Activated effector memory CD4-positive, alpha-beta T cell treated with Interleukin-2 at 50 U/mL for 16 hours (primary cell): ENCODE measurements around the gene NOP9.

Experiments
- DNase-seq: peaks from one replicate; pipeline ENCODE4 v3.0.0-alpha.2; 2020

Gene NOP9, protein sequence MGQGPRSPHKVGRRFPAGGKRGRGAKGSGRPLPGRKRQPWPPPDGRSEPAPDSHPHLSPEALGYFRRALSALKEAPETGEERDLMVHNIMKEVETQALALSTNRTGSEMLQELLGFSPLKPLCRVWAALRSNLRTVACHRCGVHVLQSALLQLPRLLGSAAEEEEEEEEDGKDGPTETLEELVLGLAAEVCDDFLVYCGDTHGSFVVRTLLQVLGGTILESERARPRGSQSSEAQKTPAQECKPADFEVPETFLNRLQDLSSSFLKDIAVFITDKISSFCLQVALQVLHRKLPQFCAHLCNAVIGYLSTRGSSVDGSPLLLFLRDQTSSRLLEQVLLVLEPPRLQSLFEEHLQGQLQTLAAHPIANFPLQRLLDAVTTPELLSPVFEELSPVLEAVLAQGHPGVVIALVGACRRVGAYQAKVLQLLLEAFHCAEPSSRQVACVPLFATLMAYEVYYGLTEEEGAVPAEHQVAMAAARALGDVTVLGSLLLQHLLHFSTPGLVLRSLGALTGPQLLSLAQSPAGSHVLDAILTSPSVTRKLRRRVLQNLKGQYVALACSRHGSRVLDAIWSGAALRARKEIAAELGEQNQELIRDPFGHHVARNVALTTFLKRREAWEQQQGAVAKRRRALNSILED

DNA sequence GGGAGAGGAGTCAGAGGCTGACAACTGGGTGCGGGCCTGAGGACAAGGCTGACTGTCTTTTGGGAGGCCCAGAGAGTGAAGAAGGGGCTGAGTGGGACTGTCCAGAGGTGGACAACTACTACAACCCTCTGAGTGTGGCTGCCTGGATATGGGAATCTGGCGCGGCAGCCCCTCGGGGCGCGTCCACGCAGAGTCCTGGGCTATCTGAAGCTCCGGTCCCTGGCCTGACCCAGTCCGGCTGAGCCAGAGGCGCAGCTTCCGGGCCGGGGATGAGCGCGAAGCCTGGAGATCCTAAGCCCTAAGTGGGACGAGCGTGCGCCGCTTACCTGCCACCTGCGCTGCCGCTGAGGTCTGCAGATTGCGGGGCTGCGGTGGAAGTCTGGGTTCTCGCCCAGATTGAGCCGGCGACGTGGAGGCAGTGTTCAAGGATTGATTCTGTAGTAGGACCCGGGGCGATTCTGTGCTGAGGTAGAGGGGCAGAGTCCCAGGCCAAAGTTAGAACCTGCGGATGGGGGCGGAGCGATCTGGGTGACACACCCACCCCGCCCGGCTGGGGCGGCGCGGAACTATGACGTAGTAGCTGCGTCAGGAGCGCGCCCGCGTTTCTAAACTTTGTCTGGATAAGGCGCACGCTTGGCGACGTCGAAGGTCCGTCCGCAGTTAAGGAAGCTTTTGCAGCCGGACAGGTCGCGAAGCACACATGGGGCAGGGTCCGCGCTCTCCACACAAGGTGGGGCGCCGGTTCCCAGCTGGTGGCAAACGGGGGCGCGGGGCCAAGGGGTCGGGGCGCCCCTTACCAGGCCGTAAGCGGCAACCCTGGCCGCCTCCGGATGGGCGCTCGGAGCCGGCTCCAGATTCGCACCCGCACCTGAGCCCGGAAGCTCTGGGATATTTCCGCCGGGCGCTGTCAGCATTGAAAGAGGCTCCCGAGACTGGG lies at the start of gene NOP9, which contains the start of gene DHRS1:
TSS of gene NOP9 (plus strand) at position 596 of the 937 bp plus-strand sequence. CDS start at position 701, 105 bp downstream.
TSS of gene DHRS1 (minus strand) at position 526 of the 937 bp plus-strand sequence. CDS start 674 bp downstream, outside the sequence.
- DNase-seq: peak; percentile 88

GRCh38 chr14:24250354-24250753 lies 49.3 kb upstream of the NOP9 start:
- no peak for DNase-seq

- DNase-seq: no peak
Measured at GRCh38 chr14:24251880-24252288, 47.8 kb upstream of the NOP9 start.

GRCh38 chr14:24252289-24253124 lies 47.1 kb upstream of the NOP9 start:
- no peak for DNase-seq

- DNase-seq: no peak
Measured at GRCh38 chr14:24253936-24254335, 45.7 kb upstream of the NOP9 start.

- DNase-seq: no peak
Measured at GRCh38 chr14:24254630-24255392, 44.8 kb upstream of the NOP9 start.

- no peak for DNase-seq
Measured at GRCh38 chr14:24255438-24255837, 44.2 kb upstream of the NOP9 start.

DNA sequence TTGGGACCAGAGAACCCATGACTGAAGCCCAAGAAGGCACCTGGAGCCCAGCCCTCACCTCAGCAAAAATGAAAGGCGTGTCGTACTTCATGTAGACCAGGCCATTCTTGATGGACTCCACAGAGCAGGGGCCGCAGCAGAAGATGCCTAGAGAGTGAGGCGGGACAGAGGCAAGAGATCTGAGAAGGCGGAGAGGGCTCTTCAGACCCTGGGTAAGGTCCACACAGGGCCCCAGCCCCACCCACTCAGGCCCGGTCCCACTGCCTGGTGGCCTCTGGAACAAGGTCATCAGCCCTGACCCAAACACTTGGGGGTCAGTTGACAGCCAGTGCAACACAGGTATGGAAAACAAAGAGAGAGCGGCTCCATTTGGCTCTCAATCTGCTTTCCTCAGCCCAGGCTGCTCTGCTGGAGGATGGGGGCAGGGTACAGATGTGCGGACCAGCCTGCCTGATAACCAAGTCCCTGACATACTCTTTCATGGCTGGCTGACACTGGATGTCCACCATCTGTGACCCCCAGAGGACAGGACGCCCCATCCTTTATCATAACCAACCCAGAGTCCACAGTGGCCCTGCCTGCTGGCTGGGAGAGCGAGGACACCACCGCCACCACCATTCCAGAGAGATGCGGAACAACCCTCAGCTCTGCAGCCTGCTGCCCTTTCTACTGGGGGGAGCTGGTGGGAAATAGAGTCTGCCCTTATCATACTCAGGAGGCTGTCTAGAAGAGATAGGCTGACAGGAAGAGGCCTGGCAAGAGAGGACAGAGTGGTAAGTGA lies 43.5 kb upstream of the NOP9 start:
- DNase-seq: no peak

GRCh38 chr14:24256960-24257359 lies 42.7 kb upstream of the NOP9 start:
- DNase-seq: no peak

DNA sequence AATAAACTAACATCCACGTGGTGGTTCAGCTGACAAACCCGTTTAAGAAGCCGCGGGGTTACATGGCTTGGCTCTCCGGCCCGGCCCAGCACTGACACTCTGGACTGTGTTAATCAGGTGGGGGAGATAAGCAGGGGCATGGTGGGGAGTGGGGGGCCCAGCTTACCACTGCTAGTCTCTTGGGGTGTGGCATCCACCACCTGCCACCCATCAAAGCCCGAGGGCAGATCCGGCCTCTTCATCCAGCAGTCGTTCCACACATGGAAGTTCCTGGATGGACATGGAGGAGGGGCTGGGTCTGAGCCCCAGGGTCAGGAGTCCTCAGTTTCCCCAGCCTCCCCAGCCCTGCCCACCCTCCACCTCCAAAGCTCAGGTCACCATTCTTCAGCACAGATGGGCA lies 41.5 kb upstream of the NOP9 start:
- DNase-seq: no peak

GRCh38 chr14:24258548-24259265 lies 40.9 kb upstream of the NOP9 start:
- DNase-seq: no peak

- no peak for DNase-seq
Measured at GRCh38 chr14:24259282-24260025, 40.2 kb upstream of the NOP9 start.

GRCh38 chr14:24260026-24260779 lies 39.4 kb upstream of the NOP9 start:
- DNase-seq: no peak

DNA sequence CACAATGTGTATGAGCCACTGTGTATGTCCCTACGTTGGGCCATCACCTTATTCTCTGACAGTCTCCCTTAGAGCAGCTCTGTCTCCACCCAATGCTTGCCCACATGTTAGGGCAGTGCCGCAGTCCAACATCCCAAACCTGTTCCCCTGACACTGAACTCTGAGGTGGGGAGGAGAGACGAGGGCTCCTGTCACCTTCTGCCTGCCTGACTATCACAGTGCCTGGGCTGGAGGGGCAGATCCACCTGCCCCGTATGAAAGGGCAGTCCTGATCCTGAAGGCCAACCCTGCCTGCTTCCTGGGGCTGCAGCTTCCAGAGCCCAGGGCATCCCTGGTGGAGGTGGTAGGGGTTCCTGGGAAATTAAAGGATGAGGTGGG lies 38.9 kb upstream of the NOP9 start:
- no peak for DNase-seq

DNA sequence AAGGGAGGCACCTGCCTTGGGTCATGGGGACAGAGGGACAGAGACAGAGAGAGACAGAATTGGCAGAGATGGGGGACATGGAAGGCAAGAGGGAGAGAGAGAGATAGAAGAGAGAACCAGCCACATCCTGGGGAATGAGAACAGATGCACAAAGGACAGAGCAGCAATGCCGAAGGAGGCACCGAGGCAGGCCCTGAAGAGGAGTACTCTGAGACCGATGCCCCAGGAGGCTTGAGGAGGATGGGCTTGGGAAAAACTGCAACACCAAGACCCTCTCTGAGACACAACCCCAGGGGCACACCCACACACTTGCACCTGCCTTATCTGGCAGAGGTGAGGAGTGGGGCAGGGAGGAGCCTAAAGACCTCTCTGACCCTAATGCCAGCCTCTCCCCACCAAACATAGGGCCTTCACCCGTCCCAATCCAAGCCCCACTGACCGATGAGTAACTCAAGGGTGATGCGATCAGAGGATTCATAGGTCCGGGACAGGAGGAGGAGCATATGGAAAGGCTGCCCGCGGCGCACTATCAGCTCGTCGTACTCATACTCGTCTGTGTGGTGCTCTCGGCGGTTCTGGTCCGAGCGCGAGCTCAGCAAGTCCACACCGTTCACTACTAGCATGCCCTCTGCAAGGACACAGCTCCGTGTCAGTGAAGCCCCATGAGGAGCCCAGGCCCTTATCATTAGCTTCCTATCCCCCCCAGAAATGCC lies 38.2 kb upstream of the NOP9 start:
- DNase-seq: no peak

GRCh38 chr14:24261969-24262327 lies 37.7 kb upstream of the NOP9 start:
- DNase-seq: no peak

- DNase-seq: no peak
Measured at GRCh38 chr14:24262821-24263733, 36.6 kb upstream of the NOP9 start, which contains the start of gene TGM1. Gene TGM1, minus strand, starts transcription at chr14:24263177. Its CDS starts 825 bp downstream, at chr14:24262352.
